DMS79 (cell line): ENCODE measurements around the gene STK31.
A peak's percentile ranks its signal among the peaks of the same experiment; 100 is the strongest.
"Not testable (repeated sequence)": the region's sequence is repeated elsewhere in the genome, so short reads cannot be mapped to it uniquely, and the experiment has no call there.

Source experiments
- DNase-seq: peaks from one replicate; lab custom pipeline; 2025; lab: John Stamatoyannopoulos, UW

The STK31 gene, protein sequence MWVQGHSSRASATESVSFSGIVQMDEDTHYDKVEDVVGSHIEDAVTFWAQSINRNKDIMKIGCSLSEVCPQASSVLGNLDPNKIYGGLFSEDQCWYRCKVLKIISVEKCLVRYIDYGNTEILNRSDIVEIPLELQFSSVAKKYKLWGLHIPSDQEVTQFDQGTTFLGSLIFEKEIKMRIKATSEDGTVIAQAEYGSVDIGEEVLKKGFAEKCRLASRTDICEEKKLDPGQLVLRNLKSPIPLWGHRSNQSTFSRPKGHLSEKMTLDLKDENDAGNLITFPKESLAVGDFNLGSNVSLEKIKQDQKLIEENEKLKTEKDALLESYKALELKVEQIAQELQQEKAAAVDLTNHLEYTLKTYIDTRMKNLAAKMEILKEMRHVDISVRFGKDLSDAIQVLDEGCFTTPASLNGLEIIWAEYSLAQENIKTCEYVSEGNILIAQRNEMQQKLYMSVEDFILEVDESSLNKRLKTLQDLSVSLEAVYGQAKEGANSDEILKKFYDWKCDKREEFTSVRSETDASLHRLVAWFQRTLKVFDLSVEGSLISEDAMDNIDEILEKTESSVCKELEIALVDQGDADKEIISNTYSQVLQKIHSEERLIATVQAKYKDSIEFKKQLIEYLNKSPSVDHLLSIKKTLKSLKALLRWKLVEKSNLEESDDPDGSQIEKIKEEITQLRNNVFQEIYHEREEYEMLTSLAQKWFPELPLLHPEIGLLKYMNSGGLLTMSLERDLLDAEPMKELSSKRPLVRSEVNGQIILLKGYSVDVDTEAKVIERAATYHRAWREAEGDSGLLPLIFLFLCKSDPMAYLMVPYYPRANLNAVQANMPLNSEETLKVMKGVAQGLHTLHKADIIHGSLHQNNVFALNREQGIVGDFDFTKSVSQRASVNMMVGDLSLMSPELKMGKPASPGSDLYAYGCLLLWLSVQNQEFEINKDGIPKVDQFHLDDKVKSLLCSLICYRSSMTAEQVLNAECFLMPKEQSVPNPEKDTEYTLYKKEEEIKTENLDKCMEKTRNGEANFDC

DNA sequence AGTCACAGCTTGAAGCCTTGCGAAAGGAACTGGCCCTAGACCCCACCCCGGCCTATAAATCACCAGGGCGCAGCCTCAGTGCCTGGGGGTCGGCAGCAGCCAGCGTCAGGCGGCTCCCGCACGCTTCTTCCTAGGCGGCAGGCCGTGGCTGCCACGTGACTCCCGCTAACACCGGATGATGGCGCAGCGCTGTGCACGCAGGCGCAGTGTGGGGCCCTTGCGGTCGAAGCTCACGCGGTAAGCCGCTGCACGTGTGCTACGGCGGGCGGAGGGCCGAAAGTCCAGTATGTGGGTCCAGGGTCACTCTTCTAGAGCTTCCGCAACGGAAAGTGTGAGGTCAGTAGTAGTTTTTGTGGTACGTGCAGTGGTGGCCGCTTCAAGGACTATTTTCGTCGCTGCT is at the start of gene STK31:
TSS of gene STK31 (plus strand) at position 220 of the 400 bp plus-strand sequence. CDS start at position 287, 67 bp downstream.
- DNase-seq = no peak

DNA sequence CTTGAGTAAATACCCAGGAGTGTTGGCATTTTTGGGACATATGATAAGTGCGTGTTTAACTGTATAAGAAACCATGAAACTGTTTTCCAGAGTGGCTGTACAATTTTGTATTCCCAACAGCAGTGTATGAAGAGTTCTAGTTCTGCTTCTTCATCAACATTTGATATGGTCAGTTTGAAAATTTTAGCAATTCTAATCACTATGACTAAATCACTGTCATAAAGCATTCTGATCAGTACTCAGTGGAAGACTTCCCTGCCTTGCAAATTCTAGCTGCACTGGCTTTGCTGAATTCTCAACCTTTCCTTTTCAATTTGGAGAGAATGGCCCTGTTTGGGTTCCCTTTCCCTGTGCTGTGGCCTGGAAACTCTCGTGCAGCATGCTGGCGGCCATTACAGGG is 48.6 kb upstream of the STK31 start:
- DNase-seq = no peak

DNA sequence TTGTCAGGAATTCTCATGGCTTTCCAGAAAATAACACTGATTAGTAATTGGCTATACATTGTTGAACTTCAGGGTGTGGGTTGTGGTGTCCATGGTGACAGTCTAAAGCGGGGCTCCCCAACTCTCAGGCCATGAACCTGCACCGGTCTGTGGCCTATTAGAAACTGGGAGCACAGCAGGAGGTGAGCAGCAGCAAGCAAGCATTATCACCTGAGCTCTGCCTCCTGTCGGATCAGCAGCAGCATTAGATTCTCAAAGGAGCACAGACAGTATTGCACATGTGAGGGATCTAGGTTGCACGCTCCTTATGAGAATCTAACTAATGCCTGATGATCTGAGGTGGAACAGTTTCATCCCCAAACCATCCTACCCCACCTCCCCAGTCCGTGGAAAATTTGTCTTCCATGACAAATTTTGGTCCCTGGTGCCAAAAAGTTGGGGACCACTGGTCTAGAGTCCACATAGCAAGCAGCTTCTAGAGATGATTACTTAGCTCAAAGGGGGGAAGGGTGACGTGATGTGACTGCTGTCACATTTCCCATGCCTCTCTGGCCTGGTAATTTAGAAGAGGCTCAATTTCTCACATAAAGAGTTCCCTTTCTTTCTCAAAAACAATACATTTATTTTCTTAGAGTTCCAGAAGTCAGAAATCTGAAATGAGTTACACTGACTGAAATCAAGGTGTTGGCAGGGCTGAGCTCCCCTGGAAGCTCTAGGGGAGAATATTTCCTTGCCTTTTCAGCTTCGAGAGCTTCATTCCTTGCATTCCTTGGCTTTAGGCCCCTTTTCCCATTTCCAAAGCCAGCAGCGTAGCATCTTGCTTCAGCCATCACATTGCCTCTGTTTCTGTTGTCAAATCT is 47.7 kb upstream of the STK31 start:
- DNase-seq = no peak

DNA sequence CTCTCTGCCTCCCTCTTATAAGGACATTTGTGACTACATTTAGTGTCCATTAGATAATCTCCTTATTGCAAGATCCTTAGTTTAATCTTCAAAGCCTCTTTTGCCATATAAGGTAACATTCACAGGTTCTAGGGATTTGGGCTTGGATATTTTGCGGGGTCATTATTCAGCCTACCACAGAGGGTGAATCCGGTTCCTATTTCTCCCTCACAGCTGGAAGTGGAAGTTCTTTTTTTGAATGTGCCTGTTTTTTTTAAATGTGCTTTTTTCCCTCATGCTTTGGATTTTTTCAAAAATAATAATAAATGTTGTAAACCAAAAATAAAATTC is 47.1 kb upstream of the STK31 start:
- DNase-seq = no peak

DNA sequence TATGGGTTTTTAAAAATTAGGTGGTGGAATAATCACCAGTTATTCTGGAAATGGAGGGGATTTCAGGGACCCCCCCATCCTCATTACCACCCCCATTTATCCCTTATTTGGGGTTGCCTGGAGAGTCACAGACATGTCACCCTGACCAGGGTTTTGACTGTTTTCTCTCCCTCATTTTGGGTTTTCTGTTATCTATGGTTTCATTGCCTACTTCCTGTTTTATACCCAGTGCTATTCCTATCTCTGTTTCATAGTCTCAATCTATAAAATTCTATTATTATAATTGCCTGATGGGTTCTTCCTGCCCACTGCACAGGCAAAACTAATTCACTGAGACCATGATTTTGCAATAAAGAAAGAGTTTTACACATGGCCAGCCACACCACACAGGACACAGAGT is 45.9 kb upstream of the STK31 start:
- DNase-seq = no peak

DNA sequence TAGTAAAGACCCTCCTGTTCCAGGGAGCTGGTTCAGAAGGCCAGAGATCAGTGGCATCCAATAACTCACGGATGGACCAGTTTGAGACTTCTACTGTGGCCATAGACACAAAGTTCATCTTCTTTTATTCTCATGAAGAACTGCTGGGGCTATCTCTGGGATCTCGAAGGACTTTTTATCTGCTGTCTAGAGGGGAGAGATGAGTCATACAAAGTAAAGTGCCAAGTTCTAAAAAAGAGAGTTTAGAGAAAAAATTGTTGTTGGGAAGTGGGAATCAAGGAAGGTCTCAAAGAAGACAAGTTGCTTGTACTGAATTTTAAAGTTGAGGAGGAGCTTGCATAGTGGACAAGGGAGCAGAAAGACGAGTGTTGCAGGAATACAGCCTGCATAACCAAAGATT is 38.0 kb upstream of the STK31 start:
- no peak for DNase-seq

DNA sequence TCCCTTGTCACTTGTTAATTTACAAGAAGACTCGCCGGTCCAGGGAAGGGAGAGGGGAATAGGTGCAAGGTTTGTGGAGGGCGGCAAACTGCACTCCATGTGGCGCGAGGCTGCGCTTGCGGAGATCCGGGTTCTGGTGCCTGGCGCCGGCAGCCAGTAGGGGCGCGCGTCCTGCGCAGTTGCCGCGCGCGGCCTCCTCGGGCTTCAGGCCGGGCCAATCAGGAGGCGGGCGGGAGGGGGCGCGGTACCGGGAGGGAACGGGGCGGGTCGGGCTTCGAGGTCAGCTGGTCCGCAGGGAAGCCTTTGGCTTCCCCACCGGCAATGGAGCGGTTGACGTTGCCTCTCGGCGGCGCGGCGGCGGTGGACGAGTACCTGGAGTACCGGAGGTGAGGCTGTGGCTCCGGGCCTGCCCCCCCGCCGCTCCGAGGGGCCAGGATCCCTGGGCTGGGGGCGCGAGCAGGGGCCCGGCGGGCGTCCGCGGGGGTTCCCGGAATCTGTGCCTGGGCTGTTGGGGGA is 30.1 kb upstream of the STK31 start, which contains the start of gene FAM221A:
TSS of gene FAM221A (plus strand) at position 302 of the 516 bp plus-strand sequence. CDS start at position 322, 20 bp downstream.
- DNase-seq = peak; percentile 76

DNA sequence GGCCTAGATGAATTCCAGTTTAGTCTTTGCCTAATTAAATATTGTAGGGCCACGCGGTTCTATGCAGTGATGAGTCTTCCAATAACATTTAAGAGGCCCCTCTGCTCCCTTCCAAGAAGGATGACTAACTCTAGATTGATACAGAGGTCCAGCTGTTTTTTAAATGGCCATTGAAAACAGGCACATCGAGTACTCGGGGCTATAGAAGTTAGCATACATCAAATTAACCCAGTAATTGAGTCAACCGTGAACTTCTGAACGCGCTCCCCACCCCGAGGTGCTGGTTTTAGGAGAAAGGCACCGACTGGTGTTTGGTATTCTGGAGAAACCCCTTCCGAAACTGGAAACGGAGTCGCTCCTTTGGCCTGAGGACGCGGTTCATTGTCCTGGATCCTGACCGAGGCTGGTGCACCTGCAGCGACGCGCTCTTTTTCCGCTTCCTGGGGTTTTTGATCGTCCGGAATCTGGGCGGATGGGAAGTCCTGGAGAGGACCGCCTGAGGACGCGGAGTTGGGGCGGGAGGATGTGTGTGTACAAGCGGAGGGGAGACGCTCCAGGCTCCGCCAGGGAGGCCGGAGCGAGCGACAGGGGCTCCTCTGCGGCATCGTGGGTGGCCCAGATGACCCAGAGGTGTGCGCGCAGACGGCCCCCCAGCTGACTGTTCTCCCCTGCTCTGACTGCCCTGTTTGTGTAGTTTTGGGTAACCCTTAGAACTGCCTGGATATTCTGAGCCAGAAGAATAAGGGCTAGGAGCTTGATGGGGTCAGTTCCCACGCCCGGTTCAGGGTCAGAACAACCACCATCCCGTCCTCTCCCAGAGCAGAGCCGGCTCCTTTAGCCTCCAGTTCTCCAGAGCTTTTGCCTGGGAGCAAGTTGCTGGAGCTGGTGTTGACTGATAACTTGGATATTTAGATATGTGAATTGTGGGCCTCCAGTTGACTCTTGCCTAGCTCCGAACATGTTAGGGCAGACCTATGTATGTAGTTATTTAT is 29.3 kb upstream of the STK31 start:
- DNase-seq = peak; percentile 79

DNA sequence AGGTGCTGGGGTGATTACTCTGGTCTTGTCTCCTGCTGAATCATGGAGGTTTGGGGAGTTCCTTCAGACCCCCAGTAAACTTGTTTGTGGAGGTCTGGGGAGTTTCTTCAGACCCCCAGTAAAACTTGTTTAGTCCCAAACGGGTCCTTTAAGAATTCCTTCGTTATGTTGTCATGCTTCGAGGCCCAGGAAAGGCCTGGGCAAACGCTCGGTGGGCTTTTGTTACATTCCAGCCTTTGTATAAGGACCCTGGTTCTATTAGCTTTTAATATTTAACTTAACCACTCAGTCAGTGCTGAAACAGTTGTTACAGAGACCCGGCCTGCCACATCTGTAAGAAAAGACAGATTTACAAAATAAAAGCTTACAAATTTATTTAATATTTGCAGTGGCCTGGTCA is 26.0 kb upstream of the STK31 start:
- DNase-seq = not testable (repeated sequence)

DNA sequence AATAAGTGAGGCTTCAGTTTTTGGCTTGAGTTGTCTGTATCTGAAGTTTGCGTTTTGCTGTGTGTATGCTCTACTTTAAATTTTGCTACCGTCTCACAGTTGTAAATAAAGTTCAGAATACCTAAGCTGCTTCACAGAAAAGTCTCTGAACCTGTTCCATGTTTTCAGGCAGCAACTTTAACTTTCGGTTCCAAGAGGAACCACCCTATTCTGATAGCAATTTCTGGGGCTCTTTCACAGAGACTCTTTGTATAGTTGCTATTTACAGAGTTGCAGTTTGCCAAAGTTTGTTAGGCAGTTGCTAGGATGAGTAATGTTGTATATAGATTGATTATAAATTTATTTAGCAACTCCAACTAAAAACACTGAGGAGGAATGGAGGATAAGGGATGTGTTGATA is 24.3 kb upstream of the STK31 start:
- DNase-seq = no peak

DNA sequence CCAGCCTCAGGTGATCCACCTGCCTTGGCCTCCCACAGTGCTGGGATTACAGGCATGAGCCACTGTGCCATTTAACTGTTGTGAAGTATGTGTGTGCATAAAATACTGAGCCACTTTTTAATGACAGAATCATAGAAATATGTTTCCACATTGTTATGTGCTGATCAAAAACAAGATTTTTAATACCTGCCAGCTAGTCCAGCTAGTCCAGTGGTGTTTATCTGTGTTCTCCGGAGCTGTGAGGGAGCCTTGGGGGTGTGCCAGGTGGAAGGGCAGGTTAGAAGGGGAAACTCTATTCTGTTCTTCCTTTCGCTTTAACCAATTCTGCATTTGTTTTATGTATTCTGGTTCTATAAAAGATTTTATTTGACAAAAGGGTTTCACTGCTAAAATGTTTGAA is 23.0 kb upstream of the STK31 start:
- no peak for DNase-seq

DNA sequence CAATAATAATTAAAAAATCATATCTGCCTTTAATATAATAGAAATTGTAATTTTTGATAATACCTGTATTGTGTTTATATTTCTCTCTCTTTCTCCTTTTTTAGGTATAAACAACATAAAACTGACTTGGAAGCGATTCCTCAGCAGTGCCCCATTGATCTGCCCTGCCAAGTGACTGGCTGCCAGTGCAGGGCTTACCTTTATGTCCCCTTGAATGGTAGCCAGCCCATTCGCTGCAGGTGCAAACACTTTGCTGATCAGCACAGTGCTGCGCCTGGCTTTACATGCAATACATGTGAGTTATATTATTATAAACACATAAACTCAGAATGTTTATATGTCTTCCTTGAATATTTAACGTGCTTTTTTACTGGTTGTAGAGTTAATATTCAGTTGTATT is 20.9 kb upstream of the STK31 start:
- no peak for DNase-seq

DNA sequence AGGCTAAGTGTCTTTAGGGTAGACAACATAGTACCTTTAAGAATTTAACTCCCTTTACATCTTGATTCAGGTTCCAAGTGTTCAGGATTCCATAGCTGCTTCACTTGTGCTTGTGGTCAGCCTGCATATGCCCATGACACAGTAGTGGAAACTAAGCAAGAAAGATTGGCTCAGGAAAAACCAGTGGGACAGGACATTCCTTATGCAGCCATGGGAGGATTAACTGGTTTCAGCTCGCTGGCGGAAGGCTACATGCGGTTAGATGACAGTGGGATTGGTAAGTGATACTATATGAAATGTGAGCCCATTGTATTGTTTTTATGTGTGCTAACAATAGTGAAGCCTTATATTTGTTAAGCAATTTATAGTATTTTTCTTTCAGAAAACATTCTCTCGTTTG is 18.7 kb upstream of the STK31 start:
- DNase-seq = no peak

DNA sequence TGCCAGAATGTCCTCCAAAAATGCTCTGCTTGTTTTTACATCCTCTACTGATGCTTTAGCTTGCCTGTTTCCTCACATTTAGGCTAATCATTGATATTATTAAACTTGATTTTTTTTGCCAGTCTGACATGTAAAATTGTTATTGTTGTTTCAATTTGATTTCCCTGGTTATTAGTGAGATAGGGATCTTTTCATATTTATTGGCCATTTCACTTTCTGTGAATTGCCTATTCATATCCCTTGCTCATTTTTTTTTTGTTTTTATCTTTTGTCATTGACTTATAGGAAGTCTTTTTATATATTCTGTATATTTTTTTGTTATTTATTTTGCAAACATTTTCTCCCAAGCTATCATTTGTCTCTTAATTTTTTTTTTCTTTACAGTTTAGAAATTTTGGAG is 16.8 kb upstream of the STK31 start:
- DNase-seq = no peak

DNA sequence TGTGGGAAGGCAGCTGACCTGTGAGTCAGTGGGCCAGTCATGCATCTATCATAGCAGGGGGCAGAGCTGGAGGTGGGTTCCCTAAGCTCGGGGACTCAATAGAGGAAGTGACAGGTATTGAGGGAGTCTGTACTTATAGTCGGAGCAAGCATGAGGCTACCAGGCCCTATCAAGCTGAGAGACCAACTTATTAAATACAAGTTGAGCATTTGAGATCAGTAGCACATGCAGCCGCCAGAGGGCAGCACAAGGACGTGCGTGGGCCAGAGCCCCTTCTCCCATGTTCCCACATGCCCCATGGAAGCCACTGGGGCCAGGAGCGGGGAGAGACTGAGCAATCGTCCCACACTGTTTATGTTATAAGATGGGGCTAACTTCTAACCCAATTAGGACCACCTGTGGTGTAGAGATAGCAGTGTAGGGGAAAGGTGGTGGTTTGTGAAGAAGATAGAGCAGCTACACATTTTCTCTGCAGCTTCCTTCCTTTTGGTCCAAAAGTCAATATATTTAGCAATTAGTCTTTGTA is 13.0 kb upstream of the STK31 start:
- DNase-seq = no peak

DNA sequence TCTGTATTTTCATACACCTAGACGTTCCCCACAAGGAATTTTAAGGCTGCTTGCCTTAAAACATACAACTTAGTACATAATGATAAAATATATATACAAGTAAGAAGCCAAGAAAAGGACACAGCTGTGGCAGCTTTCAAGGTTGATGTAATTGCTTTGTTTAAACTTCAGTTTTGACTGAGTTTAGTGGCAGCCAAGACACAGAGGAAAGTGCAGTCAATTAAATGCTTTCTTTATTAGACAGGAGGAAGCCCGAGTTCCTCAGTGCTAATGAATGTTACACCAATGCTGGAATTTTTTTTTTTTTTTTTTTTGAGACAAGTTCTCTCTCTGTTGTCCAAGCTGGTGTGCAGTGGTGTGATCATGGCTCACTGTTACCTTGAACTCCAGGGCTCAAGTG is 11.2 kb upstream of the STK31 start:
- no peak for DNase-seq

DNA sequence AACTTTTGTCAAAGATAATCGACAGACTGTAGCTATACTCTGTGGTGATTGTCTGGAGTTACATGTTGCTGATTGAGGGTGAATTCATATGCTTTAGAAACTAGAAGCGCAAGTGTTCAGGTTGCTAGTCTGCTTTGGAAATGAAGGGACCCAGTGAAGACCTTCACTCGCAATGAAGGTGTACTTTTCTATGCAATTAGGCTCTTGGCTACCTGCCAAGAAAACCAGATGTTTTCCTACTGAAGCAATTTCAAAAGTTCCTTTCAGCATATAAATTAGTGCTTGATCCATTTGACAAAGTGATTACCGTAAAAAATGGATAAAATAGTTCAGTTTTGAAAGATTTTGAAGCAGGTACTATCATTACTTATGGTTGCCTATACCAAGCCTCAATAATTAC is 10.0 kb upstream of the STK31 start:
- no peak for DNase-seq

DNA sequence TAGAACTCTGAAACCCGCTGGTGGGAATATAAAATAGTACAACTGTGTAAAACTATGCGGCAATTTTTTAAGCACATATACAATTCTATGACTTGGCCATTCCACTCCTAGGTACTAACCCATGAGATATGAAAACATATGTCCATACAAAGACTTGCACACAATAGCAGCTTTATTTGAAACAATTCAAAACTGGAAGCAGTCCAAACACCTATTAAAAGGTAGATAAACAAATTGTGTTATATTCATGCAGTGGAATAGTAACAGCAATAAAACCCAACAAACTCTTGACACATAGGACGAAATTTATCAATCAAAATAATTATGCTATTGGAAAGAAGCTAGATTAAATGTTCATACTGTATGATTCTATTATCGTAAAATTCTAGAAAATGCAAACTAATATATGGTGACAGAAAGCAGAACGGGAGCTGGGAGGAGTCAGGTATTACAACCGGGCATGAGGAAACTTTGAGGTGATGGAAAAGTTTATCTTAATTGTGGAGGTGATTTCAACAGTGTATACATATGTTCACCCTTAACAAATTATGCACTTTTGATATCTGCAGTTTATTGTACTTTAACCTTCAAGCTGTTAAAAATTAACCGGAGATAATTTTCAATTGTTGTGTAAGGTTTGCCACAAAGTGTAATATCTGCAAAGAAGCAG is 803 bp upstream of the STK31 start:
- no peak for DNase-seq
